Naive thymus-derived CD8-positive, alpha-beta T cell (primary cell): ENCODE measurements around the gene DCAF6. TPM values are rescaled to one million over a fixed set of nuclear protein-coding genes. Genes with fewer than 3 reads are reported as not detected.

Experiments used
- ATAC-seq, 2 donors: fragments of 150-1000 bp; cut with Tn5 transposase in 1 of 2; sonication (Bioruptor Pico), chemical (Tn5 transposase) in 1 of 2; 1 replicate in 1 of 2; 2 replicates in 1 of 2; pipeline ENCODE4 v1.10.0; 2021; ENCODE audit warnings: mild to moderate bottlenecking in 2 of 2, moderate library complexity in 2 of 2
- POLR2A ChIA-PET: fragments of 350-600 bp; sonication (Branson Sonifier 250); formaldehyde crosslinking; loops from one replicate; lab custom pipeline; 2021; ENCODE audit warnings: antibody characterized with exemption; lab: Charles Lee
- DNase-seq, 10 donors: peaks; one replicate each; pipeline versions ENCODE4 v3.0.0 to v3.0.0-alpha.2; 2020 to 2022
- H3K27ac Mint-ChIP-seq, 10 donors: one replicate each; pipeline ENCODE4 v1.8.0; 2020 to 2022; ENCODE audit warnings: mild to moderate bottlenecking in 10 of 10, mixed read lengths in 10 of 10, moderate library complexity in 4 of 10, inconsistent platforms in 1 of 10
- H3K27me3 Mint-ChIP-seq, 5 donors: one replicate each; pipeline ENCODE4 v1.8.0; 2021 to 2022; ENCODE audit warnings: mixed read lengths in 5 of 5
- H3K36me3 Mint-ChIP-seq, 3 donors: one replicate each; pipeline ENCODE4 v1.8.0; 2020 to 2022; ENCODE audit warnings: mixed read lengths in 3 of 3, mild to moderate bottlenecking in 2 of 3, inconsistent platforms in 1 of 3
- H3K4me1 Mint-ChIP-seq, 4 donors: one replicate each; pipeline ENCODE4 v1.8.0; 2021 to 2022; ENCODE audit warnings: mixed read lengths in 4 of 4
- H3K4me3 Mint-ChIP-seq, 10 donors: one replicate each; pipeline ENCODE4 v1.8.0; 2020 to 2022; ENCODE audit warnings: mild to moderate bottlenecking in 10 of 10, mixed read lengths in 10 of 10, moderate library complexity in 6 of 10, inconsistent platforms in 1 of 10
- H3K9me3 Mint-ChIP-seq, 9 donors: one replicate each; pipeline ENCODE4 v1.8.0; 2020 to 2022; ENCODE audit warnings: mixed read lengths in 9 of 9, mild to moderate bottlenecking in 3 of 9, inconsistent platforms in 1 of 9, moderate library complexity in 1 of 9
- polyA plus RNA-seq, 3 donors: library from polyadenylated mRNA; unstranded; fragments of 300-500 nt; fragmentation: Illumina TruSeq; gene quantifications; one replicate each; pipeline ENCODE4 v1.2.3, GENCODE V29; 2021
- total RNA-seq, 8 experiments: library from RNA in 2 of 8; stranded (reverse) in 2 of 8; gene quantifications; one replicate each; pipeline ENCODE4 v1.2.3 and lab custom pipeline; 2021 to 2026

The DCAF6 gene
- total and polyA plus RNA-seq, 5 experiments from 2014 or later, result 5.7 to 30.1 (median 10.0) TPM

- no peak overlapping the region for H3K27ac Mint-ChIP-seq
- peaks cover 0 to 5% (median under 1%) of the 10 kb centered on the region in 4 donors for H3K4me1 Mint-ChIP-seq
- no peaks in the 10 kb centered on the region for H3K27me3 Mint-ChIP-seq
- H3K4me3 Mint-ChIP-seq, result no peak overlapping the region
- POLR2A ChIA-PET, result no interaction called here
- ATAC-seq (no peak), DNase-seq (no peak)
- peaks cover 0 to 50% (median 20%) of the 10 kb centered on the region in 3 donors for H3K36me3 Mint-ChIP-seq
- no peaks in the 10 kb centered on the region for H3K9me3 Mint-ChIP-seq
These were observed 64.7 kb downstream of the DCAF6 start for GRCh38 chr1:168001213-168001612.

GRCh38 chr1:168004531-168004930 lies 68.0 kb downstream of the DCAF6 start:
- H3K4me3 Mint-ChIP-seq, result no peak overlapping the region
- POLR2A ChIA-PET, result no interaction called here
- peaks cover 5 to 60% (median 28%) of the 10 kb centered on the region in 3 donors for H3K36me3 Mint-ChIP-seq
- no peak for ATAC-seq
- H3K9me3 Mint-ChIP-seq, result no peaks in the 10 kb centered on the region
- H3K27me3 Mint-ChIP-seq, result no peaks in the 10 kb centered on the region
- peaks cover 2 to 9% (median 7%) of the 10 kb centered on the region in 4 donors for H3K4me1 Mint-ChIP-seq
- DNase-seq, result no peak
- H3K27ac Mint-ChIP-seq, result peak overlapping the region in 1 of 10 donors; percentile 76

- H3K27me3 Mint-ChIP-seq, result no peaks in the 10 kb centered on the region
- no peak for DNase-seq
These were observed 69.0 kb downstream of the DCAF6 start for GRCh38 chr1:168005529-168005928.

GRCh38 chr1:168007691-168008090 lies 71.2 kb downstream of the DCAF6 start:
- H3K36me3 Mint-ChIP-seq, result peaks cover 5 to 59% (median 36%) of the 10 kb centered on the region in 3 donors
- H3K27ac Mint-ChIP-seq, result peak overlapping the region in 1 of 10 donors; percentile 9
- H3K4me3 Mint-ChIP-seq, result no peak overlapping the region
- DNase-seq, result no peak
- no peaks in the 10 kb centered on the region for H3K9me3 Mint-ChIP-seq
- POLR2A ChIA-PET, result interaction anchor here (0.7 kb wide), 1 partner anchor 71 kb away, joined by 4 read pairs; the partner anchor contains the start of gene DCAF6
- ATAC-seq, result no peak
- no peaks in the 10 kb centered on the region for H3K27me3 Mint-ChIP-seq
- H3K4me1 Mint-ChIP-seq, result peaks cover 2 to 11% (median 8%) of the 10 kb centered on the region in 4 donors

More at GRCh38 chr1:168005529-168005928, 69.0 kb downstream of the DCAF6 start:
- no peaks in the 10 kb centered on the region for H3K9me3 Mint-ChIP-seq
- ATAC-seq, result no peak
- H3K4me1 Mint-ChIP-seq, result peaks cover 2 to 11% (median 7%) of the 10 kb centered on the region in 4 donors
- H3K36me3 Mint-ChIP-seq, result peaks cover 5 to 61% (median 29%) of the 10 kb centered on the region in 3 donors
- no peak overlapping the region for H3K4me3 Mint-ChIP-seq
- H3K27ac Mint-ChIP-seq, result no peak overlapping the region
- POLR2A ChIA-PET, result no interaction called here

- DNase-seq (no peak), ATAC-seq (no peak)
- POLR2A ChIA-PET, result no interaction called here
- peaks cover 5 to 62% (median 41%) of the 10 kb centered on the region in 3 donors for H3K36me3 Mint-ChIP-seq
- H3K27me3 Mint-ChIP-seq, result no peaks in the 10 kb centered on the region
- peaks cover 2 to 11% (median 8%) of the 10 kb centered on the region in 4 donors for H3K4me1 Mint-ChIP-seq
- H3K27ac Mint-ChIP-seq, result peak overlapping the region in 2 of 10 donors; percentile 57 to 83
- H3K4me3 Mint-ChIP-seq, result no peak overlapping the region
- H3K9me3 Mint-ChIP-seq, result no peaks in the 10 kb centered on the region
These were observed 72.1 kb downstream of the DCAF6 start for GRCh38 chr1:168008595-168008994.

- peak overlapping the region in 5 of 10 donors; percentile 4 to 83 (median 73) for H3K27ac Mint-ChIP-seq
- POLR2A ChIA-PET, result no interaction called here
- no peak overlapping the region for H3K4me3 Mint-ChIP-seq
- H3K36me3 Mint-ChIP-seq, result peaks cover 10 to 64% (median 43%) of the 10 kb centered on the region in 3 donors
- no peaks in the 10 kb centered on the region for H3K9me3 Mint-ChIP-seq
- H3K4me1 Mint-ChIP-seq, result peaks cover 2 to 11% (median 8%) of the 10 kb centered on the region in 4 donors
- H3K27me3 Mint-ChIP-seq, result no peaks in the 10 kb centered on the region
- no peak for DNase-seq
- ATAC-seq, result no peak
These were observed 72.8 kb downstream of the DCAF6 start for GRCh38 chr1:168009322-168009721.

- Mint-ChIP-seq H3K9me3 (no peaks in the 10 kb centered on the region), H3K27ac (no peak overlapping the region), H3K4me3 (no peak overlapping the region), H3K27me3 (no peaks in the 10 kb centered on the region), H3K4me1 (no peaks in the 10 kb centered on the region), H3K36me3 (peaks cover 13 to 56% (median 23%) of the 10 kb centered on the region in 3 donors)
- POLR2A ChIA-PET, result no interaction called here
- DNase-seq, result no peak
- ATAC-seq, result no peak
These were observed 82.9 kb downstream of the DCAF6 start for GRCh38 chr1:168019407-168019806.

- Mint-ChIP-seq H3K27ac (no peak overlapping the region), H3K4me1 (peaks cover 0 to 3% (median 0%) of the 10 kb centered on the region in 4 donors), H3K9me3 (no peaks in the 10 kb centered on the region), H3K36me3 (peaks cover 3 to 14% (median 4%) of the 10 kb centered on the region in 3 donors), H3K4me3 (no peak overlapping the region), H3K27me3 (no peaks in the 10 kb centered on the region)
- POLR2A ChIA-PET, result no interaction called here
- ATAC-seq (no peak), DNase-seq (no peak)
These were observed 94.7 kb downstream of the DCAF6 start for GRCh38 chr1:168031198-168031597.

- POLR2A ChIA-PET, result no interaction called here
- no peaks in the 10 kb centered on the region for H3K9me3 Mint-ChIP-seq
- DNase-seq, result no peak
These were observed 95.1 kb downstream of the DCAF6 start for GRCh38 chr1:168031627-168032026.

GRCh38 chr1:168032029-168032428 lies 95.5 kb downstream of the DCAF6 start:
- POLR2A ChIA-PET, result no interaction called here
- peaks cover 0 to 3% (median 0%) of the 10 kb centered on the region in 4 donors for H3K4me1 Mint-ChIP-seq
- no peak overlapping the region for H3K27ac Mint-ChIP-seq
- no peaks in the 10 kb centered on the region for H3K27me3 Mint-ChIP-seq
- no peaks in the 10 kb centered on the region for H3K9me3 Mint-ChIP-seq
- ATAC-seq (no peak), DNase-seq (no peak)
- H3K4me3 Mint-ChIP-seq, result no peak overlapping the region
- peaks cover 3 to 14% (median 4%) of the 10 kb centered on the region in 3 donors for H3K36me3 Mint-ChIP-seq

More at GRCh38 chr1:168031627-168032026, 95.1 kb downstream of the DCAF6 start:
- Mint-ChIP-seq H3K27ac (no peak overlapping the region), H3K4me1 (peaks cover 0 to 3% (median 0%) of the 10 kb centered on the region in 4 donors), H3K36me3 (peaks cover 3 to 14% (median 4%) of the 10 kb centered on the region in 3 donors), H3K27me3 (no peaks in the 10 kb centered on the region), H3K4me3 (no peak overlapping the region)
- ATAC-seq, result no peak

GRCh38 chr1:168035345-168035744 lies 98.9 kb downstream of the DCAF6 start:
- no peaks in the 10 kb centered on the region for H3K9me3 Mint-ChIP-seq
- DNase-seq (no peak), ATAC-seq (no peak)
- POLR2A ChIA-PET, result no interaction called here
- H3K36me3 Mint-ChIP-seq, result peaks cover 3 to 21% (median 6%) of the 10 kb centered on the region in 3 donors
- H3K27me3 Mint-ChIP-seq, result no peaks in the 10 kb centered on the region
- H3K4me3 Mint-ChIP-seq, result no peak overlapping the region
- no peak overlapping the region for H3K27ac Mint-ChIP-seq
- peaks cover 0 to 3% (median 0%) of the 10 kb centered on the region in 4 donors for H3K4me1 Mint-ChIP-seq

GRCh38 chr1:168042362-168042761 lies 105.9 kb downstream of the DCAF6 start:
- ATAC-seq (no peak), DNase-seq (no peak)
- Mint-ChIP-seq H3K36me3 (peaks cover 0 to 42% (median 34%) of the 10 kb centered on the region in 3 donors), H3K4me1 (peaks cover 0 to 1% (median 0%) of the 10 kb centered on the region in 4 donors), H3K27me3 (no peaks in the 10 kb centered on the region), H3K27ac (no peak overlapping the region), H3K4me3 (no peak overlapping the region), H3K9me3 (no peaks in the 10 kb centered on the region)
- POLR2A ChIA-PET, result no interaction called here

- no peak for ATAC-seq
- no peak overlapping the region for H3K4me3 Mint-ChIP-seq
- peaks cover 0 to 48% (median 38%) of the 10 kb centered on the region in 3 donors for H3K36me3 Mint-ChIP-seq
- POLR2A ChIA-PET, result no interaction called here
- no peak for DNase-seq
- H3K27ac Mint-ChIP-seq, result no peak overlapping the region
- no peaks in the 10 kb centered on the region for H3K27me3 Mint-ChIP-seq
- peaks cover 0 to 1% (median 0%) of the 10 kb centered on the region in 4 donors for H3K4me1 Mint-ChIP-seq
- H3K9me3 Mint-ChIP-seq, result no peaks in the 10 kb centered on the region
These were observed 108.8 kb downstream of the DCAF6 start for GRCh38 chr1:168045311-168045710.
